ENCODE measurements around the gene ABCC1.
A peak's percentile ranks its signal among the peaks of the same experiment; 100 is the strongest.

Gene ABCC1

DNA sequence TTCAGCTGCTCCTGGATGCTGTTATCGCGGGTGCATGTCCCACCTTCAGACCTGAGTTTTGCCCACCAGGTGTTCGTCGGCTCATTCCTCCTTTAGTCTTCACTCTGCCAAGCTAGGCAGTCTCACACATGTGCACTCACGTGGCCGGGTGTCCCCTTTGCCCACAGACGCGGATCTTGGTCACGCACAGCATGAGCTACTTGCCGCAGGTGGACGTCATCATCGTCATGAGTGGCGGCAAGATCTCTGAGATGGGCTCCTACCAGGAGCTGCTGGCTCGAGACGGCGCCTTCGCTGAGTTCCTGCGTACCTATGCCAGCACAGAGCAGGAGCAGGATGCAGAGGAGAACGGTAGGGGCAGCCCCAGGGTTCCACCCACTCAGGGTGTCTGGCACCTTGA lies 140.8 kb downstream of the ABCC1 start:
- H3K4me3 ChIP-seq (ENCODE audit: low read length) = no peak overlapping the region
- DNase-seq (ENCODE audit: low read depth) = no peak
- TF ChIP-seq, protein P1, sequence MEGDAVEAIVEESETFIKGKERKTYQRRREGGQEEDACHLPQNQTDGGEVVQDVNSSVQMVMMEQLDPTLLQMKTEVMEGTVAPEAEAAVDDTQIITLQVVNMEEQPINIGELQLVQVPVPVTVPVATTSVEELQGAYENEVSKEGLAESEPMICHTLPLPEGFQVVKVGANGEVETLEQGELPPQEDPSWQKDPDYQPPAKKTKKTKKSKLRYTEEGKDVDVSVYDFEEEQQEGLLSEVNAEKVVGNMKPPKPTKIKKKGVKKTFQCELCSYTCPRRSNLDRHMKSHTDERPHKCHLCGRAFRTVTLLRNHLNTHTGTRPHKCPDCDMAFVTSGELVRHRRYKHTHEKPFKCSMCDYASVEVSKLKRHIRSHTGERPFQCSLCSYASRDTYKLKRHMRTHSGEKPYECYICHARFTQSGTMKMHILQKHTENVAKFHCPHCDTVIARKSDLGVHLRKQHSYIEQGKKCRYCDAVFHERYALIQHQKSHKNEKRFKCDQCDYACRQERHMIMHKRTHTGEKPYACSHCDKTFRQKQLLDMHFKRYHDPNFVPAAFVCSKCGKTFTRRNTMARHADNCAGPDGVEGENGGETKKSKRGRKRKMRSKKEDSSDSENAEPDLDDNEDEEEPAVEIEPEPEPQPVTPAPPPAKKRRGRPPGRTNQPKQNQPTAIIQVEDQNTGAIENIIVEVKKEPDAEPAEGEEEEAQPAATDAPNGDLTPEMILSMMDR (conservative IDR thresholded peaks at IDR 0.05; ENCODE audit: low read length) = no peak

DNA sequence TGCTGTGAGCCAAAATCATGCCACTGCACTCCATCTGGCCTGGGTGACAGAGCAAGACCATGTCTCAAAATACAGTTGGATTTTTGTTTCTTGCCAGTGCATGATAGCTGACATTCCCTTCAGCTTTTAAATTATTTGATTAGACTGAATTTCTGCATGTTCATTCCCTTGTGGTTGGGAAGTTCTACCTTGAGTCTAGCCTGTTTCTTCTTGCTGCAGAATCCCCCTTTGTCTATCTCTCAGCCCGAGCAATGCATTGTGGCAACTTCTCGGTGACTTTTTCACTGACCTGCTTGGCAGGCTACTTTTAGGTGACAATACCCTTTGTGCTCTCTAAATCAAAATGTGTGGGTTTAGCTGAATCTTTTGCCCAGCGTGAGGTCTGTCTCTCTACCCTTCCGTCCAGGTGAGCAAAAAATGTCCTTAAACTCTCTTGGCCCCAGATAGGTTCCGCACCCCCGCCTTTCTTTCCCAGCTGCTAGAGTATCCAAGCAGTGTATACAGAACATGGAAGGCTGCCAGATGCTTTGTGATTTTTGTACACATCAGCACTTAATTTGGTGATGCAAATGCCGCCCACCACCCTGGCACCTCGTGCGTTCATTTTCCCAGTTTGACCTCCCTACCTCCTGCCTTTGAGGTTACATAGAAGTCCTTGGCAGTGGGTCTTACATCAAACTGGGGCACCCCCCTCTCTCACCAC lies 143.7 kb downstream of the ABCC1 start:
- no peak overlapping the region for H3K4me3 ChIP-seq (ENCODE audit: low read length)
- DNase-seq (ENCODE audit: low read depth) = peak; percentile 27
- TF ChIP-seq, protein P1 (conservative IDR thresholded peaks at IDR 0.05; ENCODE audit: low read length) = no peak

GRCh38 chr16:16093628-16094332 lies 144.4 kb downstream of the ABCC1 start:
- DNase-seq (ENCODE audit: low read depth) = no peak
- TF ChIP-seq, protein P1 (conservative IDR thresholded peaks at IDR 0.05; ENCODE audit: low read length) = no peak
- H3K4me3 ChIP-seq (ENCODE audit: low read length) = no peak overlapping the region

DNA sequence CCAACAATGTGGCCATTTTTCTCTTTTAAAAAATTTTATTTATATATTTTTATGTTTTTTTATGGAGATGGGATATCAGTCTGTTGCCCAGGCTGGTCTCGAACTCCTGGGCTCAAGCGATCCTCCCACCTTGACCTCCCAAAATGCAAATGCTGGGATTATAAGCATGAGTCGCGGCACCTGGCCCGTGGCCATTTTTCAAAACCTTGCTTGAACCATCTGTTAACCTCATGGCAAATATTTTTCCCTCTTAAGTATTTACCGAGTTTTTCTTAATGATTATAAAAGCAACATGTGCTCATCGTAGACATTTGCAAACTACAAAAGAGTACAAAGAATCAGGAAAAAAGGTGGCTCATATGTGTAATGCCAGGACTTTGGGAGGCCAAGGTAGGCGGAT lies 146.2 kb downstream of the ABCC1 start:
- no peak overlapping the region for H3K4me3 ChIP-seq (ENCODE audit: low read length)
- TF ChIP-seq, protein P1 (conservative IDR thresholded peaks at IDR 0.05; ENCODE audit: low read length) = no peak
- peak; percentile 52 for DNase-seq (ENCODE audit: low read depth)

DNA sequence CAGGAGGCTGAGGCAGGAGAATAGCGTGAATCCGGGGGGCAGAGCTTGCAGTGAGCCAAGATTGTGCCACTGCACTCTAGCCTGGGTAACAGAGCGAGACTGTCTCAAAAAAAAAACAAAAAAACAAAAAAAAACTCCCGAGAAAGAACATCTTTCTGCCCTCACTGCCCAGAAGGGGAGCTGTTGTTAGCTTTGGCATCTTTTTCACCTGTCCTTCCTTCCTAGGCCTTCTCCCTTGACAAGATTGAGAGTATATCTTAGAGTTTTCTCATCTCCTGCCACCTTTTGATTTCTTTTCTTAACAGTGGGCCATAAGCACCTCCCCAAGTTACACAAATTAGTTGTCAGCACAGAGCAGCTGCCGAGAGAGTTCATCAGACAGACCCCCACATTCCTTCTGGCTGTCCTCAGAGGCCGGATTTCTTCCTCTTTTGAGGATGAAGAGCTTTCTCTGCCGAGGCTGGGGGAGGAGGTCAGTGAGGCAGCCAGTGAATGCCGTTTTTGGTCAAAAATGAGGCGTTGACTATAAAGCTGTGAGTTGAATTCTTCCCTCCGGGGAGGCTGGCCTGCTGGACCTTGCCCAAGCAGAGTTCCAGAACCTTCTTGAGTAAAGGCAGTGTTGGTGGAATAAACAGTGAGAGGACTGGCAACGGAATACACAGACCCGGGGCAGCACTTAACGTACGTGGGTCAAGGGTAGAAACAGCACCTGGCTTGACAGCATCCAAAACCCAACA lies 146.9 kb downstream of the ABCC1 start:
- peak; percentile 75 for DNase-seq (ENCODE audit: low read depth)
- TF ChIP-seq, protein P1 (conservative IDR thresholded peaks at IDR 0.05; ENCODE audit: low read length) = peak; percentile 52
- H3K4me3 ChIP-seq (ENCODE audit: low read length) = no peak overlapping the region

DNA sequence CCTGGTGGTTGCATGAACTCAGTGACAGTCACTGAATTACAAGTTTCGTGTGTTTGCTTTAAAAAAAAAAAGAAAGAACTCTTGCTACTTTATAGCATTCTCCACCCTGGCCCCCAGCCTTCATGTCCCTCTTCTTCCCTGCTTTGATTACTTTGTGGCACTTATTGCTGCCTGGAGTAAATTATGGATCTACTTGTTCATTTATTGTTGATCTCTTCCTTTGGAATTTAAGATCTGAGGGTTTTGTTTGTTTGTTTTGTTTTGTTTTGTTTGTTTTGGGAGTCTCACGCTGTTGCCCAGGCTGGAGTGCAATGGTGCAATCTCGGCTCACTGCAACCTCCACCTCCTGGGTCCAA lies 147.4 kb downstream of the ABCC1 start:
- DNase-seq (ENCODE audit: low read depth) = no peak
- TF ChIP-seq, protein P1 (conservative IDR thresholded peaks at IDR 0.05; ENCODE audit: low read length) = no peak
- no peak overlapping the region for H3K4me3 ChIP-seq (ENCODE audit: low read length)

Data from AG10803 (cell line).